Cardiac muscle cell (in vitro differentiated cells and primary cell): ENCODE data around the gene CSGALNACT2. TPM values are rescaled to one million over a fixed set of nuclear protein-coding genes. Genes with fewer than 3 reads are reported as not detected.
"Not testable (repeated sequence)": the region's sequence is repeated elsewhere in the genome, so short reads cannot be mapped to it uniquely, and the experiment has no call there.

Experiments
- DNase-seq, 2 donors: peaks; one replicate each; pipeline versions ENCODE4 v3.0.0 to v3.0.0-alpha.2; 2010 to 2017; ENCODE audit warnings: low read depth in 1 of 2, low spot score in 1 of 2
- H3K27ac ChIP-seq: fragments of 200-600 bp; sonication (generic); 2 replicates; pipeline ENCODE4 v1.5.1; 2016
- H3K27me3 ChIP-seq: fragments of 200-600 bp; sonication (generic); 2 replicates; pipeline ENCODE4 v1.6.0; 2016; ENCODE audit warnings: control low read depth
- H3K36me3 ChIP-seq: fragments of 200-600 bp; sonication (generic); 2 replicates; pipeline ENCODE4 v1.5.1; 2016; ENCODE audit warnings: control low read depth
- H3K4me1 ChIP-seq: fragments of 200-600 bp; sonication (generic); 2 replicates; pipeline ENCODE4 v1.8.1; 2017; ENCODE audit warnings: low read depth, mild to moderate bottlenecking, mixed run types
- H3K4me3 ChIP-seq: fragments of 200-600 bp; sonication (generic); 2 replicates; pipeline ENCODE4 v1.5.1; 2016; ENCODE audit warnings: mild to moderate bottlenecking
- H3K9me3 ChIP-seq: fragments of 200-600 bp; sonication (generic); 2 replicates; pipeline ENCODE4 v1.5.1; 2017; ENCODE audit warnings: low read depth, mild to moderate bottlenecking, control low read depth
- CTCF ChIP-seq: IDR thresholded peaks from 2 replicates; pipeline ENCODE4 v1.5.1; 2012; ENCODE audit warnings: low read depth, mild to moderate bottlenecking, low read length
- polyA plus RNA-seq: library from polyadenylated mRNA; unstranded; fragments of >200 nt; fragmentation: Nextera tagmentation; extraction: Ambion mirVana; gene quantifications from 2 replicates; pipeline ENCODE4 v1.2.1, GENCODE V29; 2016
- total RNA-seq: library from RNA; depleted of rRNA; stranded (reverse); fragments of >200 nt; gene quantifications from 2 replicates; pipeline ENCODE4 v1.2.3, GENCODE V29; 2016

Gene CSGALNACT2
- total and polyA plus RNA-seq, 2 experiments from 2014 or later: 8.3 to 9.9 TPM

GRCh38 chr10:43093423-43094076, 44.7 kb upstream of the CSGALNACT2 start:
- Histone ChIP-seq H3K9me3 (no peaks in the 10 kb centered on the region), H3K4me3 (no peak overlapping the region), H3K27ac (no peak overlapping the region), H3K27me3 (no peaks in the 10 kb centered on the region), H3K36me3 (no peaks in the 10 kb centered on the region), H3K4me1 (no peaks in the 10 kb centered on the region)
- DNase-seq: peak in 1 of 2 donors; percentile 55
- TF ChIP-seq CTCF: peak; percentile 11

GRCh38 chr10:43094085-43094484, 44.2 kb upstream of the CSGALNACT2 start:
- Histone ChIP-seq H3K4me3 (no peak overlapping the region), H3K9me3 (no peaks in the 10 kb centered on the region), H3K36me3 (no peaks in the 10 kb centered on the region), H3K27ac (no peak overlapping the region), H3K4me1 (no peaks in the 10 kb centered on the region), H3K27me3 (no peaks in the 10 kb centered on the region)
- no peak for TF ChIP-seq CTCF
- no peak for DNase-seq

GRCh38 chr10:43099339-43099738, 38.9 kb upstream of the CSGALNACT2 start:
- DNase-seq, H3K27ac ChIP-seq: not testable (repeated sequence)
- peaks cover 21% of the 10 kb centered on the region for H3K27me3 ChIP-seq

GRCh38 chr10:43099928-43100327, 38.3 kb upstream of the CSGALNACT2 start:
- H3K27me3 ChIP-seq: peaks cover 27% of the 10 kb centered on the region
- H3K36me3 ChIP-seq: no peaks in the 10 kb centered on the region
- TF ChIP-seq CTCF: no peak
- H3K27ac ChIP-seq: no peak overlapping the region
- no peaks in the 10 kb centered on the region for H3K4me1 ChIP-seq
- H3K9me3 ChIP-seq: no peaks in the 10 kb centered on the region
- no peak for DNase-seq
- H3K4me3 ChIP-seq: no peak overlapping the region

More at GRCh38 chr10:43099339-43099738, 38.9 kb upstream of the CSGALNACT2 start:
- H3K36me3 ChIP-seq, H3K4me3 ChIP-seq, H3K4me1 ChIP-seq, H3K9me3 ChIP-seq: not testable (repeated sequence)

GRCh38 chr10:43100366-43100765, 37.9 kb upstream of the CSGALNACT2 start:
- Histone ChIP-seq H3K4me1 (no peaks in the 10 kb centered on the region), H3K9me3 (no peaks in the 10 kb centered on the region), H3K36me3 (no peaks in the 10 kb centered on the region), H3K4me3 (no peak overlapping the region), H3K27me3 (peaks cover 32% of the 10 kb centered on the region), H3K27ac (no peak overlapping the region)
- DNase-seq: no peak
- TF ChIP-seq CTCF: no peak

- Histone ChIP-seq H3K4me1 (no peaks in the 10 kb centered on the region), H3K27me3 (peaks cover 32% of the 10 kb centered on the region), H3K36me3 (no peaks in the 10 kb centered on the region), H3K9me3 (no peaks in the 10 kb centered on the region), H3K27ac (no peak overlapping the region), H3K4me3 (no peak overlapping the region)
- DNase-seq: no peak
- no peak for TF ChIP-seq CTCF
Observed at GRCh38 chr10:43102063-43102828, 36.0 kb upstream of the CSGALNACT2 start.
